Mucosa of gallbladder (tissue), 1 donor: ENCODE data around the gene SLC39A10. TPM values are rescaled to one million over a fixed set of nuclear protein-coding genes. Genes with fewer than 3 reads are reported as not detected.
"Not testable (repeated sequence)": the region's sequence is repeated elsewhere in the genome, so short reads cannot be mapped to it uniquely, and the experiment has no call there.

Experiments
- DNase-seq: peaks from one replicate; pipeline ENCODE4 v3.0.0-alpha.2; 2020; ENCODE audit warnings: low spot score
- total RNA-seq: library from RNA; stranded (reverse); gene quantifications from one replicate; pipeline ENCODE4 v1.2.1, GENCODE V29; 2021
- donor health status: DM: no; HTN: no; CAD: no.

Gene SLC39A10
- total RNA-seq, result 28.3 TPM

- DNase-seq, result peak; percentile 99
These were observed at the start of gene SLC39A10 for GRCh38 chr2:195656859-195657633. TSS of gene SLC39A10 (plus strand) at chr2:195657226. CDS start at chr2:195680043, 22,817 bp downstream.

- no peak for DNase-seq
These were observed 48.1 kb upstream of the SLC39A10 start for GRCh38 chr2:195608768-195609454.

- no peak for DNase-seq
These were observed 46.3 kb upstream of the SLC39A10 start for GRCh38 chr2:195610717-195611116.

- DNase-seq, result no peak
These were observed 44.2 kb upstream of the SLC39A10 start for GRCh38 chr2:195612611-195613495.

- no peak for DNase-seq
These were observed 43.1 kb upstream of the SLC39A10 start for GRCh38 chr2:195613922-195614321.

- DNase-seq, result no peak
These were observed 37.4 kb upstream of the SLC39A10 start for GRCh38 chr2:195619590-195619989.

- DNase-seq, result no peak
These were observed 36.5 kb upstream of the SLC39A10 start for GRCh38 chr2:195620501-195620900.

- DNase-seq, result no peak
These were observed 34.1 kb upstream of the SLC39A10 start for GRCh38 chr2:195622966-195623365.

- no peak for DNase-seq
These were observed 30.5 kb upstream of the SLC39A10 start for GRCh38 chr2:195626507-195626906.

- no peak for DNase-seq
These were observed 28.4 kb upstream of the SLC39A10 start for GRCh38 chr2:195628666-195629065.

GRCh38 chr2:195632856-195633572, 24.0 kb upstream of the SLC39A10 start:
- no peak for DNase-seq

- DNase-seq, result no peak
These were observed 23.5 kb upstream of the SLC39A10 start for GRCh38 chr2:195633573-195633870.

- DNase-seq, result no peak
These were observed 23.1 kb upstream of the SLC39A10 start for GRCh38 chr2:195633974-195634373.

- DNase-seq, result no peak
These were observed 20.1 kb upstream of the SLC39A10 start for GRCh38 chr2:195636890-195637289.

- no peak for DNase-seq
These were observed 18.3 kb upstream of the SLC39A10 start for GRCh38 chr2:195638750-195639149.

- no peak for DNase-seq
These were observed 17.7 kb upstream of the SLC39A10 start for GRCh38 chr2:195639238-195639858.

- DNase-seq, result no peak
These were observed 17.1 kb upstream of the SLC39A10 start for GRCh38 chr2:195639959-195640358.

- no peak for DNase-seq
These were observed 14.9 kb upstream of the SLC39A10 start for GRCh38 chr2:195642027-195642678.

- no peak for DNase-seq
These were observed 14.4 kb upstream of the SLC39A10 start for GRCh38 chr2:195642679-195643068.

- not testable (repeated sequence) for DNase-seq
These were observed 12.3 kb upstream of the SLC39A10 start for GRCh38 chr2:195644708-195645107.

- no peak for DNase-seq
These were observed 11.6 kb upstream of the SLC39A10 start for GRCh38 chr2:195645413-195645812.
